ENCODE results near the gene KPNB1. TPM values are rescaled to one million over a fixed set of nuclear protein-coding genes. Genes with fewer than 3 reads are reported as not detected.

Gene KPNB1
- total and polyA plus RNA-seq, 2 of the 4 experiments (the other 2 are of a cell fraction), result 206 to 1,082 TPM

DNA sequence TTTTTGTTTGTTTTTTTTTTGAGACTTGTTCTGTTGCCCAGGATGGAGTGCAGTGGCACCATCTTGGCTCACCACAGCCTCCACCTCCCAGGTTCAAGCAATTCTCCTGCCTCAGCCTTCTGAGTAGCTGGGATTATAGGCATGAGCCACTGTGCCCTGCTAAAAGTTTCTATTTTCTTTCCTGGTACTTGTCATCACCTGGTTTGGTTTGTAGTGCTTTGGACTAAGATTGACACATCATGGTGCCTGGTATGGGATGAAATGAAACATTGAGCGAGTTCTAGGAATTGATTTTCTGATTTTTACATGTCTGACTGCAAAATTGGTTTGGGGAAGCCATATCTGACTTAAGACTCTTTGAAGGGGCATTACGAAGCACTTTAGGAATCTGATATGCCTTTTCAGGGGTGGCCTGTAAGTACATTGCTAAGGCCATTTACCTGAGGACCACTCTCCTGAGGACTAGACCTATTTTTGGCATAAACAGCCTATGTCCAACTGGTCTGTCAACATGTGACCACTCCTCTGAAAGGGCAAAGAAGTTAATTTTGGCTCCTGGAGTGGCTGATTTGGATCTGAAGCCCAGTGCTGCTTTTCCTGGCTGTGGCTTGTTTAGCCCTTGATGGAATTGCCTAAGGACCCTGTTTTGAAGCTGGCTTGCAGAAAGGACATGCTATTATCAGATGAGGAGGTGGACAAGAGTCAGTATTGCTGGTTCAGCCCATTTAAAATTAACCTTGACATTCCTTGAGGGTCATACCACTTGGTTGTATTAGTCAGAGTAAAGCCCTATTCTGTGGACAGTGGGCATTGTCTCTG lies 25.9 kb downstream of the KPNB1 start:
- H3K23ac ChIP-seq (ENCODE audit: low read depth, low read length), result no peak overlapping the region
- BruUV-seq (replicated peaks), result no TSS peak
- H2BK120ac ChIP-seq (ENCODE audit: low read depth, low read length), result no peak overlapping the region

More for the DNA sequence above, 25.9 kb downstream of the KPNB1 start:
- no peak overlapping the region for H3K4me2 ChIP-seq (ENCODE audit: low read depth, low read length)
- dilution Hi-C loops (cut with HindIII; ENCODE audit: low sequenced_read_pairs, unreplicated experiment), result no loop called here
- no peak overlapping the region for H2AFZ ChIP-seq (replicated peaks; ENCODE audit: low read length, poor library complexity)
- no peaks in the 10 kb centered on the region for H3K4me1 ChIP-seq (ENCODE audit: control insufficient read depth, insufficient read depth, low read length)
- peaks cover 20% of the 10 kb centered on the region; the same call in 1 of the 2 replicates for H4K20me1 ChIP-seq (ENCODE audit: insufficient read depth, low read length)
- H3K36me3 ChIP-seq (ENCODE audit: control insufficient read depth, insufficient read depth, low read length), result peaks cover 82% of the 10 kb centered on the region
- no peaks in the 10 kb centered on the region for H3K9me3 ChIP-seq (ENCODE audit: control insufficient read depth, insufficient read depth, low read length)
- H2BK20ac ChIP-seq (ENCODE audit: low read depth, low read length), result no peak overlapping the region
- intact Hi-C loops (cut with micrococcal nuclease), result no loop called here
- H3K27me3 ChIP-seq (ENCODE audit: control insufficient read depth, insufficient read depth, low read length), result no peaks in the 10 kb centered on the region
- no peak overlapping the region for H3K9ac ChIP-seq (ENCODE audit: low read depth, low read length)
- H3K27ac ChIP-seq (ENCODE audit: insufficient read depth, low read length), result no peak overlapping the region
- no peak overlapping the region for H4K8ac ChIP-seq (ENCODE audit: low read depth in 2 of 2, low read length in 2 of 2)
- no peak overlapping the region for H3K14ac ChIP-seq (replicated peaks; ENCODE audit: low read depth, low read length)
- H2BK15ac ChIP-seq (ENCODE audit: low read depth, low read length), result no peak overlapping the region
- in situ Hi-C loops (cut with MboI; ENCODE audit: low sequenced_read_pairs), result no loop called here
- no peak overlapping the region for H4K91ac ChIP-seq (ENCODE audit: insufficient read depth, low read depth, low read length)
- ATAC-seq (ENCODE audit: low read depth) (no peak), DNase-seq (no peak)
- POLR2A ChIA-PET (ENCODE audit: unreplicated experiment), result no interaction called here
- no peak overlapping the region for H4K5ac ChIP-seq (ENCODE audit: low read depth, low read length)
- H2AK5ac ChIP-seq (ENCODE audit: low read depth, low read length), result no peak overlapping the region
- CTCF ChIA-PET, result interaction anchor here (1.3 kb wide), 1 partner anchor 11 kb away, joined by 5 read pairs; no protein-coding TSS in a partner anchor
- H3K4me3 ChIP-seq (ENCODE audit: insufficient read depth, low read depth, low read length), result no peak overlapping the region
- no peaks in the 10 kb centered on the region for H3K9me1 ChIP-seq (ENCODE audit: insufficient read depth, low read length)
- peaks cover 36 to 39% of the 10 kb centered on the region in 2 experiments for H3K79me1 ChIP-seq (ENCODE audit: low read depth in 1 of 2, low read length in 2 of 2)
- no CpG with 5 or more reads among the region's 2 CpGs for WGBS, 2 experiments (ENCODE audit: extremely low coverage in 2 of 2, insufficient read length in 1 of 2)
- H3K18ac ChIP-seq (ENCODE audit: low read depth, low read length), result no peak overlapping the region
- H3K4ac ChIP-seq (ENCODE audit: low read depth, low read length), result no peak overlapping the region
- TF ChIP-seq RFX5 (IDR thresholded peaks at IDR 0.05; ENCODE audit: low read depth, low read length), result no peak
- TF ChIP-seq MAZ (IDR thresholded peaks at IDR 0.05; ENCODE audit: borderline replicate concordance, low read depth, low read length), result no peak
- TF ChIP-seq SMC3 (IDR thresholded peaks at IDR 0.05; ENCODE audit: low read depth, low read length), result no peak
- no peak for TF ChIP-seq BHLHE40 (IDR thresholded peaks at IDR 0.05; ENCODE audit: low read depth, low read length)
- H2AK9ac ChIP-seq (replicated peaks; ENCODE audit: low read depth, low read length, poor library complexity), result no peak overlapping the region
- H3K56ac ChIP-seq (ENCODE audit: extremely low read depth, insufficient read depth, low read length), result no peak overlapping the region
- H2BK5ac ChIP-seq (ENCODE audit: low read depth, low read length, poor library complexity, severe bottlenecking), result no peak overlapping the region

Data from IMR-90 (cell line).